Lung microvascular endothelial cell (primary cell): Measurements from ENCODE around the gene NSMF. TPM values are rescaled to one million over a fixed set of nuclear protein-coding genes. Genes with fewer than 3 reads are reported as not detected.
A peak's percentile ranks its signal among the peaks of the same experiment; 100 is the strongest.
"Not testable (repeated sequence)": the region's sequence is repeated elsewhere in the genome, so short reads cannot be mapped to it uniquely, and the experiment has no call there.

Experiments used
- DNase-seq, 2 donors: peaks; one replicate each; pipeline versions ENCODE4 v3.0.0 to v3.0.0-alpha.2; 2010; ENCODE audit warnings: low read depth in 2 of 2
- total RNA-seq: library from RNA; depleted of rRNA; stranded (reverse); fragments of >200 nt; gene quantifications from 2 replicates; pipeline ENCODE4 v1.2.1, GENCODE V29; 2014

The NSMF gene
- total RNA-seq, 1 donor from 2014 or later = 15.3 TPM

DNA sequence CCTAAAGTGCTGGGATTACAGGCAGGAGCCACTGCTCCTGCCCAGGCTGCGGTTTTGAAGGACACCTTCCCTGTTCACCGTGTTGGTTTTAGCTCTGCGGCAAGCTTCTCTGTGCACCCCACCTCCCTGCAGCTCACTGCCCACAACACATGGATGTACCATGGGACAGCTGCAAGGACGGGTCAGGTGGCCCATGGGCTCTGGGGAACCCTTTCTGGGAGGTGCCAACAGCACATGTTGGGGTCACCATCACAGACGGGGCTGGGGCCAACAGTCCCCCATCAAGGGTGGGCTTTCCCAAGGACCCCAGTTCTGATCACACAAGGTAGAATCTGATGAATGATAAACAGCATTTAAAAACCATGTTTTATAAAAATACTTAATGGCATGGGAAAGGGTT lies 43.7 kb downstream of the NSMF start:
- DNase-seq = no peak

DNA sequence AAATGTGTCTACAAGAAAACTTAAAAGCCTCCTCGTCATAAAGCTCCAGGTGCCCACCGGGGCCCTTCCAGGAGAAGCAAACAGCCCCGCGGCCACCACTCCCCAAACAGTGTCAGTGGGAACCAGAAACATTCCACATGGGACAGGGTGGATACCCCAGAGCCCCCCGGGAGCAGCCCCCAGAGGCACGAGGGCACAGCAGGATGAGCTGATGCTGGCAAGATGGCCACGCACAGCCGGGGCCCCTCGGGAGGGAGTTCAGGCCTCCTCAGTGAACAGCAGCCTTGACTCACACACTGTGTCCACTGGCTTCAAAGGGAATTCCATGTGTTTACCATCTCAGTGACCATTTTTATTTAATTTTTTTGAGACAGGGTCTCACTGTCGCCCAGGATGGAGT lies 46.7 kb downstream of the NSMF start:
- no peak for DNase-seq

DNA sequence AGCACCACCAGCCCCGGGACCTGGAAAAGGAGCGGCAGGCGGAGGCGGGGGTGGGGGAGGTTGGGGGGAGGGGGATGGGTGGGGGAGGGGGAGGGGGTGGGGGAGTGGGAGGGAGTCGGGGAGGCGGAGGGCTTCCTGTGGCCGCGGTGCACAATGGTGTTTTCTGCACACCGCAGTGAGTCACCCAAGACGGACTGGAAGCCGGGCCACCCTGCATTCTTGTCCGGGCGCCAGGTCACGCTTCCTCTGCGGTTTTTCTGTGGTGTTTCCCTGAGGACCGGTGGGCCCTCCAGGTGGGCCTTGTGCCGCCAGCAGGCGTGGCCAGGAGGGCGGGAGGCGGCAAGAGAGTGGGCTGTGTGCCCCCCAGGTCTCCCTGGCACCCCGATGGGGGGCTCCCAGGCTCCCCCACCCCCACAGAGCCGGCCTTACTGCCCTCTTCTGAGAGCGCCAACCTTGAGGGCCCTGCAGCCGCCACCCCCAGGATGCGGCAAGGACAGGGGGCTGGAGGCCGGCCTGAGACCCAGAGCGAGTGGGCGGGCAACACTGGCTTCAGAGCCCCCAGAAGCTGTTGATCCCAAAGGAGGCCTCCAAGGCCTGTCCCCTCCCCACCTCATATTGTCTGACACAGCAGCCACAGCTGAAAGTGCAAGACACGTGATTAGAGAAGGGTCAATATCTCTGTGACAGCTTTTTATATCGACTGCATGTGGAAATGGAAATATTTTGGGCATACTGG lies 47.3 kb downstream of the NSMF start:
- peak; percentile 93 to 98 for DNase-seq

DNA sequence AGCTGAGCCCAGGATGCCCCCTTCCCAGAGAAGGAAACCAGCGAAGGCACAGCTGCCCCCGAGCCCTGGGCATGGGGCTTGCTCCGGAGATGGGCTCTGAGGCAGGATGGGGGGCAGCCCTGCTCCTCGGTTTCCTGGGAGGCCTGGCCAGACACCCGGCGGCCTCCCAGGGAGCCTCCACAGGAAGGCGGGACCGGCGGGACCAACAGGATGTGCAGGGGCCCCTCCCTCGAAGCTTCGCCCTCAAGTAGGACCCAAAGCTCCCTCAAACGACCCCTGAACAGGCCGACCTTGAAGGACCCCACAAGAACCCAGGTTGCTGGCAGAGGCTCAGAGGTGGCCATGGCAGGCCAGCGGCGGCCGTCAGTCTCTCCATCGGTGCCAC lies 47.9 kb downstream of the NSMF start:
- peak in 1 of 2 donors; percentile 39 for DNase-seq

DNA sequence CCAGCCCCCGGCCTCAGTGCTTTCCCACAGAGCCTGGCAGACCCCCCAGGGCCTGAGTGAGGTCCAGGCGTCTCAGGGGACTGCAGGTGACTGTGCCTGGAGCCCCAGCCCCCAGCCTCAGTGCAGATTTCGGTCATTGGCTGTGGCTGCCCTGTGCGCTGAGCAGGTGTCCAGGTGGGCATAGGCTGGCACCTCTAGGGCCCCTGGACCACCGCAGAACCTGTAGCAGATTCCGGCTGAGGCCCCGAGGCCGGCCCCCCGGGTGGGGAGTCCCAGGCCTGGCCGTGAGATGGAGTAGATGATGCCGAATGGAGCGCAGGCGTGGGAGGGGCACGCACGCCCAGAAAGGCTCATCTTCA lies 48.3 kb downstream of the NSMF start:
- no peak for DNase-seq

DNA sequence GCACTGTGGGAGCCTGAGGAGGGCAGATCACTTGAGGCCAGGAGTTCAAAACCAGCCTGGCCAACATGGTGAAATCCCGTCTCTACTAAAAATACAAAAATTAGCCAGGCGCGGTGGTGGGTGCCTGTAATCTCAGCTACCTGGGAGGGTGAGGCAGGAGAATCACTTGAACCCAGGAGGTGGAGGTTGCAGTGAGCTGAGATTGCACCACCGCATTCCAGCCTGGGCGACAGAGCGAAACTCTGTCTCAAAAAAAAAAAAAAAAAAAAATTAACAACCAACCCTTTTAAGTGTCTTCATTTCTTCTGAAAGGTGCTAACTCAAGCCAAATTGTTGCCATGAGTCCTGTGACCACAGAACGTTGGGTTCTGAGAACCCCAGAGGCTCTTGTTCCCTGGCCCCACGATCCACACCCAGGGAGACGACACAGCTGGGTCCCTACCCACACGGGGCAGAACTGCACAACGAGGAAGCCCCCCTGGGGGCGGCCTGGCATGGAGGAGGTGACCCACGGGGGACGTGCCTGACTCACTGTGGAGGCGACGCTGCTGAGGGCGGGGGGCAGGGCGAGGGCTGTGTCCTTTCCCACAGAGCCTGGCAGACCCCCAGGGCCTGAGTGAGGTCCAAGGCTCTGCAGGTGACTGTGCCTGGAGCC lies 48.8 kb downstream of the NSMF start:
- not testable (repeated sequence) for DNase-seq

DNA sequence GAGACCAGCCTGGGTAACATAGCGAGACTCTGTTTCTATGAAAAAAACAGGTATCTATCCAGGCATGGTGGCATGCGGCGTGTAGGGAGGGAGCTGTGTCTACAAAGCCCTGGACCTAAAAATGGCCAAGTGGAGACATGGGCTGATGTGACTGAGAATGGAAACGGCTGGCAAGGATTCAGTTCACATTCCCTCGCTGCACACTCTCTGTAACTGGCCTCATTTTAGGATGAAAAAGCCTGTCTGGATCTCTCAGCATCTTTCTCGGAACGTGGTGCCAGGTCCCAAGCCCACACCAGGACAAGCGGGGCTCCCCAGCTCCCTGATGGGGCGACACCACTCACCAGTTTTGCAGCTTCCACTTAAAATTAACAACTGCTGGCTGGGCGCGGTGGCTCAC lies 49.6 kb downstream of the NSMF start:
- DNase-seq = no peak

DNA sequence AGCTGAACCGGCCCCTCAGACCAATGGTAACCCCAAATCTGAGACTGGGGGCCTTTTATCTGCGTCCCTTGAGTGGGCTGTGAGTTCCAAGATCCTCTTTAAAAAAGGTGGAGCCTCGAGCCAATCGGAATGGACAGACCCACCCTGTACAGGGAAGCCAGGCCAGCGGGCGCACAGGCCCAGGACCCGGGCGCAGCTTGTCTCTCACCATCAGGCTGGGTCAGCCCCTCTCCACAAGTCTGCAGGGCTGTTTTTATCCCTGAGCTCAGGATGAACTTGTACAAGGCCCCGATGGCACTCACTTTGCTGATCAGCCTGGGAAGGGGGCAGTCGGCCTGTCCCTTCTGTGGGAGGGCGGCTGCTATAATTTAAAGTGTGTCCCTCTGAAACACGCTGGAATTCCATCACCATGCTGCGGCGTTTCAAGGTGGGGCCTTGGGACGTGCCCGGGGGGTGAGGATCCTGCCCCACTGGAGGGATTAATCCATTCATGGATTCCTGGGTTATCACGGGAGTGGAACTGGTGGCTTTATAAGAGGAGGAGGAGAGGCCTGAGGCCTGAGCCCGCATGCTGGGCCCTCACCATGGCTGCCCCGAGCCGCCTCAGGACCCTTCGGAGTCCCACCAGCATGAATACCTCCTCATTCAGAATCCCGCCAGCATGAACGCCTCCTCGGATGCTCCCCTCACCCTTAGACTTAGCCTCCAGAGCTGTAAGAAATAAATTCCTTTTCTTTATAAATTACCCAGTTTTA lies 50.3 kb downstream of the NSMF start:
- no peak for DNase-seq

DNA sequence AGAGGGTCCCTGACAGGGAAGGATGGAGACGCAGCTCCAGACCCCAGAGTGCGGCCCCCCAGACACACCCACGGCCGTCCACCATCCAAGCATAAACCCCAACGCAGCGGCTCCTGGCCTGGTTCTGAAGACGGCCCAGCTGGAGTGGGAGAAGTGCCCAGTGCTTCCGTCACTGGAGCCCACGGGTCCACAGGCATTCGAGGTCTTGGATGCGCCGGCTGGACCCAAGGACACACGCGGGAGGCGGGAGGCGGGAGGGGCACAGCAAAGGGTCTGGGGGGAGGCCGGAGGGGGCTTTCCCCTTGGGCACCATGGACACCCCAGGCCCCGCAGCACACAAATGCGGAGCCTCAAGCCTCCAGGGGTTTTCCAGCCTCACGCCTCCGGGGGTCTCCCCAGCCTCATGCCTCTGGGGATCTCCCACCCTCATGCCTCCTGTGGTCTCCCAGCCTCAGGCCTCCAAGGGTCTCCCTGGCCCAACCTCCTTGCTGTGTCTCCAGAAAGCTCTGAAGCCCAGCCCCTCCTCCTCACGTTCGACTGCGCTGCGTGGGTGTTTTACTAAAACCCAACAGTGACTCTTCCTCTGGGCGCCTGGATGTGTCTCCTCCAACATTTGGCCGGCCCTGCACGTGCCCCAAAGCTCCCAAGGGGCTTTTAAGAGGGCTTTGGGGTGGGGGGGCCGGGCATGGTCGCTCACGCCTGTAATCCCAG lies 51.4 kb downstream of the NSMF start:
- no peak for DNase-seq

DNA sequence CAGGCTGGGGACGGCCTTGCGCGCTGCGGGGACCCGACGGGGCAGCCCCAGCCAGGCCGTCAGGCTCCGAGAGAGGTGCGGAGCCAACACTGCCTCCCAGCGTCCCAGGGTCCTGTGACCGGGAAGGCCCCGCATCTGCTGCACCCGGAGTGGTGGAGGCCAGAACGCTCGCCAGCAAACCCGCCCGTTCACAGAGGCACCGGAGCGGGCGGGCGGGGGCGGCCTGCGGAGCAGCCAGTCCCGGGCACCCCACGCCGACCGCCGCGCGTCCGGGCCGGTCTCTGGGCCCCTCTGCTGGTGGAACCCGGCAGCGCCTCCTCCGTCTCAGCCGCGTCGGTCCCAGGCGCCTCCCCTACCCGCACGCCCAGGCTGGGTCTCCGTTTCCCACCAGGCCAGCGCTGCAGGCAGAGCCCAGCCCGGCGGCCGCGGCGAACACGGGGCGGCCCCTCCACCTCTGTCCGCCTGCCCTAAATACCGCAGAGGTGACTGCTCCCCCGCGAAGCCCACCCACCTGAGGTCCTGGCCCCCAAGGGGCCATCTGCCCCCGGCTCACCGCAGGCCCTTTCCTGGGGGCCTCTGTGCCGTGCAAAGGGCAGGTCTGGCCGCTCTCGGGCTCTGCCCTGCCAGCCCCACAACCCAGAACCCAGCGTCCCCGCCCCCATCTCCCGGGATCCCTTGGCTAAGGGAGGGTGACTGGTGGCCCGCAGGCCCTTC lies 52.1 kb downstream of the NSMF start:
- DNase-seq = peak; percentile 88 to 91

DNA sequence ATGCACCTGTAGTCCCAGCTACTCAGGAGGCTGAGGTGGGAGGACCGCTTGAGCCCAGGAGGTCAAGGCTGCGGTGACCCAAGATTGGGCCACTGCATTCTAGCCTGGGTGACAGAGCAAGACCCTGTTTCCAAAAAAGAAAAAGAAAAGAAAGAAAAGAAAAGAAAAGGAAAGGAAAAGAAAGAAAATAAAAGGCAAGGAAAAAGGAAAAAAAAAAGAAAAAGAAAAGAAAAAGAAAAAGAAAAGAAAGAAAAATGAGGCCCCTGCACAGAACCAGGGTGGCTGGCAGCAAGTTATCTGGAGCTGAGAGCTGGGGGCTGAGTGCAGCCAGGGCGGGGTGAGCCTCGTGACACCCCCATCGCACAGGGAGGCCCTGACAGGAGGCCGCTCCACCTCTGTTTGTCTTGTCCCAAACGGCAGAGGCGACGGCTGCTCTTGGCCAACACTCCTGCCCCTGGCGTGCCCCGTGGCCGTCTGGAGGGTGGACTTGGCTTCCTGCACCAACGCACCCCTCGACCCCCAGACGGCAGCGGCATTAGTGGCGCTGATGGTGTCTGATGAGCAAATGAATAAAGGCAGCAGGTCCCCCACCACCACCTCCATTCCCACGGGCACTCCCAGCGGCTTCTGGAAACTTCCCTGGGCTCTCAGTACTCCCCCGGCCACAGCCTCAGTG lies 52.9 kb downstream of the NSMF start:
- DNase-seq = no peak

DNA sequence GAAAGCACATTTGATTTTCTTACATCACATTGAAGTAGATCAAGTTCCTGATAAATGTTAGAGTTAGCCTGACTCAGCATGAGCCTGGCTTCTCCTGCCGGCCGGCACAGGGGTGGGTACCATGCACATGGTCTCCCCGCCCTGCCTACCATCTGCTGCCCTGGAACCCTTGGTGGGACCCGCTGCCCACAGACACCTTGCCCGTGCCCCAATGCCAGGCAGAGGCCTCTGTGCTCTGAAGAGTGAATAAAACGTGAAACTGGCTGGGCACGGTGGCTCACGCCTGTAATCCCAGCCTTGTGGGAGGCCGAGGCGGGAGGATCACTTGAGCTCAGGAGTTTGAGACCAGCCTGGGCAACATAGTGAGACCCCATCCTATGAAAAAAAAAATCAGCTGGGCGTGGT lies 53.5 kb downstream of the NSMF start:
- DNase-seq = peak in 1 of 2 donors; percentile 30

DNA sequence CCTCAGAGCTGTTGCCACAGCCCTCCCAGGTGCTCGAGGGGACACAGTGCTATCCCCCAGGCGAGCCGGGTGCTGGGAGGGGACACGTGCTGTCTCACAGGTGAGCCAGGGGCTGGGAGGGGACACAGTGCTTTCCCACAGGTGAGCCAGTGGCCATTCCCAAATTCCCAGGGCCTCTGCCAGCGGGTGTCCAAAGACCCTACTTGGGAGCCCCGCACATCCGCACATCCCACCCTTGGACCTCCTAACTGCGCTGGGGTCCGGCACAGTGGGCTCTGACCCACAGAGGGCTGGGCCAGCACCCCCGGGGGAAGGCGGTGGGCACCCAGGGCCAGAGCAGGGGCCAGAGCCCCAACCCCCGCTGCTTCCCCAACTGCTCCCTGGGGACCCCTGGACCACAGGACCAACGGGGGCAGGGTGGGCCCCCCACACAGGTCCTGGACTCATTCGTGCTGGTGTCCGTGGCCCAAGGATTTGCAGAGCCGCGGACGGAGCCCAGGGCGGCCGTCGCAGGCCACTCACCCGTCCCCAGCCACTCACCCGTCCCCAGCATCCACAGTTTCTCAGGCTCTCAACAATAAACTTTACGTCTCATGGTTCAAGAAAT lies 54.1 kb downstream of the NSMF start:
- no peak for DNase-seq

DNA sequence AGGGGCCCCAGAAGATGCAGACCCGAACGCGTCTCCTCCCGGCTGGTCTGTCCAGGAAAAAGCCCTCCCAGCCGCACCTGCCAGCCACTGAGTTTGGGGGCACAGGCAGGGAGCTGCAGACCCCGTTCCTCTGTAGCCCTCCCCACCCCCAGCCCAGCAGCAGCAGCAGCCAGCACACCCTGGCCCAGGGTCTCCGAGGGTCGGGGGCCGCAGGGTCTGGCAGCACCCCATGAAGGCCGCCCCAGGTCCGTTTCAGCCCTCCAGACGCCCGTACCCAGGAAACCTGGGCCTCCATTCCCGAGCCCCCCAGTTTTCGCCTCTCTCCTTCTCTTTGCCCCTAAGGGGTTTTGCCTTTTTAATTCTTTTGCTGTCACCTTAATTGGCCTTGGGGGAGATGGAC lies 55.9 kb downstream of the NSMF start:
- no peak for DNase-seq

DNA sequence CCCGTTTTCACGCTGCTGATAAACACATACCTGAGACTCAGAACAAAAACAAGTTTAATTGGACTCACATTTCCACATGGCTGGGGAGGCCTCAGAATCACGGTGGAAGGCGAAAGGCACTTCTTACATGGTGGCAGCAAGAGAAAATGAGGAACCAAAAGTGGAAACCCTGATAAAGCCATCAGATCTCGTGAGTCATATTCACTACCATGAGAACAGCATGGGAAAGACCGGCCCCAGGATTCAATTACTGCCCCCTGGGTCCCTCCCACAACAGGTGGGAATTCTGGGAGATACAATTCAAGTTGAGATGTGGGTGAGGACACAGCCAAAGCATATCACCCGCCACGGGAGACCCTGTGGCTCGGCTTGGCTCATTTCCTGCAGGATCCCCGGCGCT lies 56.4 kb downstream of the NSMF start:
- no peak for DNase-seq

DNA sequence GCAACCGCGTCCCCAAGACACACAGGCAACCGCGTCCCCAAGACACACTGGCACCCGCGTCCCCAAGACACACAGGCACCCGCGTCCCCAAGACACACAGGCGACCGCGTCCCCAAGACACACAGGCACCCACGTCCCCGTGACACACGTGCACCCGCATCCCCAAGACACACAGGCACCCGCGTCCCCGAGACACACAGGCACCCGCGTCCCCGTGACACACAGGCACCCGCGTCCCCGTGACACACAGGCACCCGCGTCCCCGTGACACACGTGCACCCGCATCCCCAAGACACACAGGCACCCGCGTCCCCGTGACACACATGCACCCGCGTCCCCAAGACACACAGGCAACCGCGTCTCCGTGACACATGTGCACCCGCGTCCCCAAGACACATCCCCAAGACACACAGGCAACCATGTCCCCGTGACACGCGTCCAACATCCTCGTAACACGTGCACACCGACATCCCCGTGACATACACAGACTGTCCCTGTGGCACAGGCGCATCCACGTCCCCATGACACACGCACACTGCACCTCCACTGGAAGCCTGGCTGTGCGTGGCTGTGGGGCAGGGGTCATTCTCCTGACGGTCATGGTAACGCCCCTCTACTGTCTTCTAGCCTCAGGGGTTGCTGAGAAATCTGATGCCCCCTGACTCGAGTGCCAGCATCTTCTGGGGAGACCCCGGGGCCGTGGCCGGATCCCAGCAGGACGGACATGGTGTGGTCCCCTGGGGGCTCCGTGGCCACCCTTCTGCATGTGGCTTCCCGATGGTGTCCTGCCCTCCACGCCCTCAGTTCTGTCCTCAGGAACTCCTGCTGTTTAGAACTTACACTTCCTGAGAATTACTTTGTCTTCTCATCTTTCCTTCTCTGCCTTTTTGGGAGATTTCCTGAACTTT lies 60.3 kb downstream of the NSMF start:
- no peak for DNase-seq

DNA sequence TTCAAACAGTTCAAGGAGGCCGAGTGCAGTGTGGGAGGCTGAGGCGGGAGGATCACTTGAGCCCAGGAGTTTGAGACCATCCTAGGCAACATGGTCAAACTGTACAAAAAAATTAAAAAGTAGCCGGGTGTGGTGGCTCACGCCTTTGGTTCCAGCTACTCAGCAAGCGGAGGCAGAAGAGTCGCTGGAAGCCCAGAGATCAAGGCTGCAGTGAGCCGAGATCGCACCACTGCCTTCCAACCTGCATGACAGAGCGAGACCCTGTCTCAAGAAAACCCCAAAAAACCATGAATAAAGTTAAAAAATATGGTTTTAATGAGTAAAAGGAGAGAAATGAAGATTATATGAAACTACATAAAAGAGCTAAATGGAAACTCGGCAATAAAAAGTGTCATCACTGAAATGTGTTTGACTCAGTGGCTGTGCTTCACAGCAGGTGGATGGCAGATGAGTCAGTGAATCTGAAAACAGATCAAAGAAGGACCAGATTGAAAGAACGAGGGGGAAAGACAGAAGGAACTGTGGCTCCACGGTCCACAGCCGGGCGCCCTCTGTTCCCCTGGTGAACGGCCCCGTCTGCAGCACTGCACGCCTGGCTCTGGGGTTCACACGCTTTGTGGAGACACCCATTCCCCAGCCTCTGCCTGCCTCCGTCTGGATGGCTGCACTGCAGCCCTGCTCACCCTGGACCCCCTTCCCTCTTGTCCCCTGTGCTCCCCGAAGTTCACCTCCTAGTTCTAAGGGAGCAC lies 61.3 kb downstream of the NSMF start:
- DNase-seq = no peak
